Smooth muscle cell (in vitro differentiated cells): ENCODE results near the gene PKHD1. TPM values are rescaled to one million over a fixed set of nuclear protein-coding genes. Genes with fewer than 3 reads are reported as not detected.

Experiments used
- DNase-seq: peaks from one replicate; lab custom pipeline; 2025; ENCODE audit not compliant: unreplicated experiment; lab: John Stamatoyannopoulos, UW
- H2AFZ ChIP-seq: fragments of 200-600 bp; sonication (generic); 2 replicates; pipeline ENCODE4 v1.6.0; 2016; ENCODE audit warnings: antibody characterized with exemption, low read depth, mild to moderate bottlenecking
- H3F3A ChIP-seq: fragments of 200-600 bp; sonication (generic); 2 replicates; pipeline ENCODE4 v1.6.0; 2017; ENCODE audit warnings: antibody characterized with exemption, low read depth
- H3K27ac ChIP-seq: fragments of 200-600 bp; sonication (generic); 2 replicates; pipeline ENCODE4 v1.5.1; 2016; ENCODE audit warnings: low read depth, mild to moderate bottlenecking
- H3K27me3 ChIP-seq: fragments of 200-600 bp; sonication (generic); 2 replicates; pipeline ENCODE4 v1.6.1; 2016; ENCODE audit warnings: low read depth, mild to moderate bottlenecking
- H3K36me3 ChIP-seq: fragments of 200-600 bp; sonication (generic); 2 replicates; pipeline ENCODE4 v1.5.1; 2016; ENCODE audit warnings: low read depth
- H3K4me1 ChIP-seq: fragments of 200-600 bp; sonication (generic); 2 replicates; pipeline ENCODE4 v1.5.1; 2016; ENCODE audit warnings: low read depth
- H3K4me2 ChIP-seq: fragments of 200-600 bp; sonication (generic); 2 replicates; pipeline ENCODE4 v1.6.0; 2016; ENCODE audit warnings: mild to moderate bottlenecking
- H3K4me3 ChIP-seq: fragments of 200-600 bp; sonication (generic); 2 replicates; pipeline ENCODE4 v1.5.1; 2016; ENCODE audit warnings: mild to moderate bottlenecking
- H3K79me2 ChIP-seq: fragments of 200-600 bp; sonication (generic); 2 replicates; pipeline ENCODE4 v1.6.0; 2016; ENCODE audit warnings: low read depth, mild to moderate bottlenecking
- H3K9ac ChIP-seq: fragments of 200-600 bp; sonication (generic); 2 replicates; pipeline ENCODE4 v1.6.0; 2016; ENCODE audit warnings: low read depth
- H3K9me3 ChIP-seq: fragments of 200-600 bp; sonication (generic); replicated peaks from 2 replicates; pipeline ENCODE4 v1.5.1; 2016; ENCODE audit warnings: low read depth
- H4K20me1 ChIP-seq: fragments of 200-600 bp; sonication (generic); 2 replicates; pipeline ENCODE4 v1.6.0; 2016; ENCODE audit warnings: low read depth
- WGBS: methylation state at CpG from one replicate; pipeline ENCODE4 v1.1.7; 2016; ENCODE audit warnings: low lambda C conversion rate; 5-methylcytosine and 5-hydroxymethylcytosine counted together
- polyA plus RNA-seq: library from polyadenylated mRNA; unstranded; fragments of >200 nt; fragmentation: Nextera tagmentation; extraction: Ambion mirVana; gene quantifications from 2 replicates; pipeline ENCODE4 v1.2.1, GENCODE V29; 2016
- total RNA-seq: library from RNA; depleted of rRNA; stranded (reverse); fragments of >200 nt; gene quantifications from 2 replicates; pipeline ENCODE4 v1.2.3, GENCODE V29; 2014
- TF ChIP-seq, protein P1 (sequence below): fragments of 200-600 bp; sonication (generic); IDR thresholded peaks from 2 replicates; pipeline ENCODE4 v1.5.1; 2017; ENCODE audit warnings: borderline replicate concordance, mild to moderate bottlenecking, antibody characterized with exemption; ENCODE audit not compliant: insufficient read depth, poor library complexity, severe bottlenecking

PKHD1 gene
- total and polyA plus RNA-seq, 2 experiments from 2014 or later, result not detected

DNA sequence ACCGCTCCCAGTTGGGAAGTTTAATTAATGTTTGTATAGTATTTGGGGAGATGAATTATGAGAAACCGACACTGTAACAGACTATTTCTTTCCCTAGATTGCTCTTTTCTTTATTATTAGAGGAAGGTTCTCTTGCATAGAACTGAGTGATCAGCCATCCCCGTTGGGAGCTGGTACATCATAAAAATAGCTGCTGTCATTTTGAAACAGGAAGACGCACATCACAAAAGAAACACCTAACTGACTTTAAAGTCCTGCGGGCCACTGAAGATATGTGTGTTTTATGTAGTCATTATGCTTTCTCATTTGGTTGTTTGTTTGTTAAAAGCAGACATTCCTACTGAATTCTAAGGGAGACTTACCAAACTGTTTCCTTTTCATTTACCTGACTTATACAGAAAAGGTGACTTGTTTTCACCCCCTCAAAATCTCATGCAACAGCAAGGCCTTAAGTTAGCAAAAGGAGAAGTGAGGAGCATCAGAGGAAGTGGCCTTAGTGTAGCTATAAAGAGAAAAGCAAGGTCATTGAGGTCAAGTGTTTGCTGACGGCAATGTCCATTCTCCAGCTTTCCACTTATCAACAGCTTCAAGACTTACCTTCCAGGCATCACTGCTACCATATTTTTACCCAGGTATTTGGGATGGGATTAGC is 91.0 kb downstream of the PKHD1 start:
- no peak overlapping the region for H3K4me2 ChIP-seq
- 97% methylated on average over 6 of the region's 6 CpGs for WGBS
- H3F3A ChIP-seq, result no peaks in the 10 kb centered on the region
- no peaks in the 10 kb centered on the region for H3K4me1 ChIP-seq
- H2AFZ ChIP-seq, result no peak overlapping the region
- H4K20me1 ChIP-seq, result no peaks in the 10 kb centered on the region
- no peak overlapping the region for H3K27ac ChIP-seq
- TF ChIP-seq, protein P1, sequence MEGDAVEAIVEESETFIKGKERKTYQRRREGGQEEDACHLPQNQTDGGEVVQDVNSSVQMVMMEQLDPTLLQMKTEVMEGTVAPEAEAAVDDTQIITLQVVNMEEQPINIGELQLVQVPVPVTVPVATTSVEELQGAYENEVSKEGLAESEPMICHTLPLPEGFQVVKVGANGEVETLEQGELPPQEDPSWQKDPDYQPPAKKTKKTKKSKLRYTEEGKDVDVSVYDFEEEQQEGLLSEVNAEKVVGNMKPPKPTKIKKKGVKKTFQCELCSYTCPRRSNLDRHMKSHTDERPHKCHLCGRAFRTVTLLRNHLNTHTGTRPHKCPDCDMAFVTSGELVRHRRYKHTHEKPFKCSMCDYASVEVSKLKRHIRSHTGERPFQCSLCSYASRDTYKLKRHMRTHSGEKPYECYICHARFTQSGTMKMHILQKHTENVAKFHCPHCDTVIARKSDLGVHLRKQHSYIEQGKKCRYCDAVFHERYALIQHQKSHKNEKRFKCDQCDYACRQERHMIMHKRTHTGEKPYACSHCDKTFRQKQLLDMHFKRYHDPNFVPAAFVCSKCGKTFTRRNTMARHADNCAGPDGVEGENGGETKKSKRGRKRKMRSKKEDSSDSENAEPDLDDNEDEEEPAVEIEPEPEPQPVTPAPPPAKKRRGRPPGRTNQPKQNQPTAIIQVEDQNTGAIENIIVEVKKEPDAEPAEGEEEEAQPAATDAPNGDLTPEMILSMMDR, result no peak
- DNase-seq, result no peak
- no peaks in the 10 kb centered on the region for H3K36me3 ChIP-seq
- H3K4me3 ChIP-seq, result no peak overlapping the region
- peaks cover 3% of the 10 kb centered on the region for H3K27me3 ChIP-seq
- no peaks in the 10 kb centered on the region for H3K79me2 ChIP-seq
- no peak overlapping the region for H3K9ac ChIP-seq
- H3K9me3 ChIP-seq, result no peaks in the 10 kb centered on the region

DNA sequence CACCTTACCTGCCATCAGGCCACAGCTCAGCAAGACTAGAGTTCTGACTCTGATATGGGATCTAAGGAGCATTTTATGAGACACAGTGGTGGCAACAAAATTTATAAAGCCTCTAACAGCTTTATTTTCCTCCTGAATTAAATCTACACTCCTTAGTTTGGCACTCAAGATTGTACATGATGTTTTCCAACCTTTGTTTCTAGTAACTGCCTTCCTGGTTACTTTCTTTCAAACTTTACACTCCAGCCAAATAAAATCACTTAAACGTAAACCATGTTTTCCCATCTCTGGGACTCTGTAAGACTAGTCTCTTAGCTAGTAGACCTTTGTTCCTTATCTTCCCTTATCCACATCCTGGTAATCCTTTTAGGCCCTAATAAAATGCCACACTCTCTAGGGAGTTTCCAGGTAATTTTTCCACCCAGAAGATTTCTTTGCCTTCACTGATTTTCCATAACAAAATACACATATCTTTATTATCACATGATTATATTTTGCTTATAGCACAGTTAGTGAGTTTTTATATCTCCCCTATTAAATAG is 92.1 kb downstream of the PKHD1 start:
- Histone ChIP-seq H4K20me1 (no peaks in the 10 kb centered on the region), H3K27ac (no peak overlapping the region), H3K79me2 (no peaks in the 10 kb centered on the region), H3K4me3 (no peak overlapping the region), H3K9ac (no peak overlapping the region), H3K36me3 (no peaks in the 10 kb centered on the region), H2AFZ (no peak overlapping the region), H3K27me3 (peaks cover 3% of the 10 kb centered on the region), H3K4me2 (no peak overlapping the region), H3K4me1 (no peaks in the 10 kb centered on the region), H3K9me3 (no peaks in the 10 kb centered on the region), H3F3A (no peaks in the 10 kb centered on the region)
- no peak for DNase-seq
- 34% methylated on average over 1 of the region's 1 CpG for WGBS
- TF ChIP-seq, protein P1, result no peak

DNA sequence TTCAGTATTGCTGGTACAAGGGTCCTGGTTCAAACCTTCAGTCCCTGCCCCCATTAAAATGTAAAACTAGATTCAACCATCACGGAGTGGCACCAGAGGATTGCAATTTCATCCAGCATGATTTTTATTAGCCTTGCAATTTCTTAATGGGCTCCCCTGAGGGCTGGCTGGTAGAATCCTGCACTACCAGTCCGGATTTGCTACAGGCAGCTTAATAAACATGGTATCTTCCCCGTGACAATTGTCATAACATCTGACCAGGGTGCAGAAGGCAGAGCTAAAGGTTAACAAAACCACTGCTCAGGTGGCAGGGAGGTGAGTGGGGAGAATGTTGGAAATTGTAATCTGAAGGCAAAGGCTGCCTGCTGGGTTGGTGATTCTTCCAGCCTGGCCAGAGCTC is 94.5 kb downstream of the PKHD1 start:
- no peaks in the 10 kb centered on the region for H3F3A ChIP-seq
- no peaks in the 10 kb centered on the region for H4K20me1 ChIP-seq
- no peaks in the 10 kb centered on the region for H3K4me1 ChIP-seq
- H3K27me3 ChIP-seq, result peaks cover 3% of the 10 kb centered on the region
- no peak overlapping the region for H2AFZ ChIP-seq
- no peaks in the 10 kb centered on the region for H3K36me3 ChIP-seq
- no peak for DNase-seq
- no peak overlapping the region for H3K27ac ChIP-seq
- H3K9me3 ChIP-seq, result no peaks in the 10 kb centered on the region
- H3K4me3 ChIP-seq, result no peak overlapping the region
- H3K9ac ChIP-seq, result no peak overlapping the region
- TF ChIP-seq, protein P1, result no peak
- 74% methylated on average over 3 of the region's 3 CpGs for WGBS
- no peaks in the 10 kb centered on the region for H3K79me2 ChIP-seq
- H3K4me2 ChIP-seq, result no peak overlapping the region

DNA sequence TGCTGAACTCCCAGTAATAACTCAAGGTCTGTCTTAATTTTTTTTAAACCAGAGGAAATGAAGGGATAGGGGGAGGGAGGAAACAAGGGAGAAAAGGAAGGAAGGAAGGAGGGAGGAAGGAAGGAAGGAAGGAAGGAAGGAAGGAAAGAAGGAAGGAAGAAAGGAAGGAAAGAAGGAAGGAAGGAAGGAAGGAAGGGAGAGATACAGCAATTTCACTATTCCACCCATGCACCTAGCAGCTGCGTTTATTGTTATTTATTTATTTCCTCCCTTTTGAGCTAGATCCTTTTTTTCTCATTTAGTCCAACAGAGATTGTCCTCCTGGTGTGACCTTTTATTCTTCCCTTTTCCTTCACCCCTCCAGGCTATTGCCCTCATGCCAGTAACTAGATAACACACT is 97.6 kb downstream of the PKHD1 start:
- Histone ChIP-seq H3K9ac (no peak overlapping the region), H3K36me3 (no peaks in the 10 kb centered on the region), H3F3A (no peaks in the 10 kb centered on the region), H3K4me1 (no peaks in the 10 kb centered on the region), H4K20me1 (no peaks in the 10 kb centered on the region), H3K79me2 (no peaks in the 10 kb centered on the region), H3K27me3 (peaks cover 3% of the 10 kb centered on the region), H3K27ac (no peak overlapping the region), H3K4me2 (no peak overlapping the region), H3K4me3 (no peak overlapping the region), H2AFZ (no peak overlapping the region), H3K9me3 (no peaks in the 10 kb centered on the region)
- 97% methylated on average over 1 of the region's 1 CpG for WGBS
- TF ChIP-seq, protein P1, result no peak
- no peak for DNase-seq
